ENCODE measurements around the gene SLC25A3. TPM values are rescaled to one million over a fixed set of nuclear protein-coding genes. Genes with fewer than 3 reads are reported as not detected.

The SLC25A3 gene
- total RNA-seq, 5 donors from 2014 or later (not counting 1 experiment from before 2014, with no cell fraction given): 256 to 438 (median 269) TPM

DNA sequence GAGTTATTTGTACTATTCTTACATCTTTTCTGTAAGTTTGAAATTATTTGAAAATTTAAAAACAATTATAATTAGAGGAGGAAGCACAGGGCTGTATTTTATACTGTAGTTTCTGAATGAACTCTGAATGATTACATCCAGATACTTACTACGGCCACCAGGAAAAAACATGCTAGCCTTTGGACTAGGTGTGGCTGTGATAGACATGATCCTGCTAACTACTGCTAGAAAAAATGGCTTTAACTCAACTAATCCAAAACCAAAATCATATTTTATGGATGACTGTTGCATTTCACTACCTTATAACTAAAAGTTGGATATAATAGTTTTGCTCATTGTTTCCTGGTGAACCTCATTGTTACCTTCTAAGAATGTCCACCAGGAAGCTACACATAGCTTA, 15.1 kb upstream of the SLC25A3 start:
- Mint-ChIP-seq H3K27me3 (no peaks in the 10 kb centered on the region), H3K27ac (no peak overlapping the region), H3K4me1 (no peaks in the 10 kb centered on the region), H3K36me3 (no peaks in the 10 kb centered on the region), H3K9me3 (no peaks in the 10 kb centered on the region), H3K4me3 (no peak overlapping the region)
- ATAC-seq (replicated peaks in 1 of 4): no peak
- ChIA-PET CTCF (interaction anchor here in 1 of 2 donors (0.6 kb wide), 1 partner anchor 14 kb away, joined by 4 read pairs; no protein-coding TSS in a partner anchor), POLR2A (no interaction called here)
- Histone ChIP-seq H3K27me3 (replicated peaks in 1 of 2; ENCODE audit: control insufficient read depth in 2 of 2, extremely low read depth in 1 of 2, insufficient read depth in 2 of 2, low read length in 1 of 2) (peaks cover 0 to 2% of the 10 kb centered on the region in 2 experiments), H3K4me3 (ENCODE audit: control insufficient read depth in 1 of 2, extremely low read depth in 1 of 2, low read length in 1 of 2) (no peak overlapping the region), H3K36me3 (ENCODE audit: control insufficient read depth in 2 of 2, extremely low read depth in 1 of 2, insufficient read depth in 1 of 2, low read length in 1 of 2) (no peaks in the 10 kb centered on the region), H3K4me1 (ENCODE audit: control insufficient read depth in 1 of 2, extremely low read depth in 1 of 2, insufficient read depth in 2 of 2, low read length in 2 of 2) (no peaks in the 10 kb centered on the region), H3K9me3 (no peaks in the 10 kb centered on the region), H3K27ac (ENCODE audit: low read length) (no peak overlapping the region)
- WGBS (ENCODE audit: insufficient coverage): no CpG with 5 or more reads among the region's 1 CpG
- no peak for DNase-seq

GRCh38 chr12:98578821-98579220, 14.7 kb upstream of the SLC25A3 start:
- no peak overlapping the region for H3K4me3 ChIP-seq (ENCODE audit: control insufficient read depth in 1 of 2, extremely low read depth in 1 of 2, low read length in 1 of 2)
- Mint-ChIP-seq H3K4me1 (no peaks in the 10 kb centered on the region), H3K27ac (no peak overlapping the region), H3K4me3 (no peak overlapping the region), H3K9me3 (no peaks in the 10 kb centered on the region), H3K27me3 (no peaks in the 10 kb centered on the region), H3K36me3 (no peaks in the 10 kb centered on the region)
- DNase-seq (no peak), ATAC-seq (replicated peaks in 1 of 4) (no peak)
- no peaks in the 10 kb centered on the region for H3K4me1 ChIP-seq (ENCODE audit: control insufficient read depth in 1 of 2, extremely low read depth in 1 of 2, insufficient read depth in 2 of 2, low read length in 2 of 2)
- ChIA-PET CTCF (interaction anchor here in 1 of 2 donors (0.6 kb wide), 1 partner anchor 15 kb away, joined by 4 read pairs; no protein-coding TSS in a partner anchor), POLR2A (no interaction called here)
- H3K9me3 ChIP-seq: no peaks in the 10 kb centered on the region
- no CpG with 5 or more reads among the region's 2 CpGs for WGBS (ENCODE audit: insufficient coverage)
- H3K36me3 ChIP-seq (ENCODE audit: control insufficient read depth in 2 of 2, extremely low read depth in 1 of 2, insufficient read depth in 1 of 2, low read length in 1 of 2): no peaks in the 10 kb centered on the region
- no peak overlapping the region for H3K27ac ChIP-seq (ENCODE audit: low read length)
- peaks cover 0 to 2% of the 10 kb centered on the region in 2 experiments for H3K27me3 ChIP-seq (replicated peaks in 1 of 2; ENCODE audit: control insufficient read depth in 2 of 2, extremely low read depth in 1 of 2, insufficient read depth in 2 of 2, low read length in 1 of 2)

DNA sequence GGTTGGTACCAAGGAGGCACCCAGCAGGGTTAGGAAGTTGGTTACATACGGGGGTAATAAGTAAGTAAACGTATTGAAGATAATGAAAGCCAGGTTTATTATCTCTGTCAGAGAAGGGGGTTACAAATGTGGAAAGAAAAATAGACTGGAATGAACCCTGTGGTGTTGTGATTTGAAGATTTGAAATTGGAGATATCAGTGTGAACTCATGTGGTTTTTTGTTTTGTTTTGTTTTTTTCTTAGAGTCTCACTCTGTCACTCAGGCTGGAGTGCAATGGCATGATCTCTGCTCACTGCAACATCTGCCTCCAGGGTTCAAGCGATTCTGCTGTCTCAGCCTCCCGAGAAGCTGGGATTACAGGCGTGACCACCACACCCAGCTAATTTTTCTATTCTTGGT, 14.1 kb upstream of the SLC25A3 start:
- 90% methylated on average over 5 of the region's 5 CpGs for WGBS (ENCODE audit: insufficient coverage)
- Histone ChIP-seq H3K9me3 (no peaks in the 10 kb centered on the region), H3K36me3 (ENCODE audit: control insufficient read depth in 2 of 2, extremely low read depth in 1 of 2, insufficient read depth in 1 of 2, low read length in 1 of 2) (no peaks in the 10 kb centered on the region), H3K27ac (ENCODE audit: low read length) (no peak overlapping the region), H3K27me3 (replicated peaks in 1 of 2; ENCODE audit: control insufficient read depth in 2 of 2, extremely low read depth in 1 of 2, insufficient read depth in 2 of 2, low read length in 1 of 2) (peaks cover 0 to 2% of the 10 kb centered on the region in 2 experiments), H3K4me1 (ENCODE audit: control insufficient read depth in 1 of 2, extremely low read depth in 1 of 2, insufficient read depth in 2 of 2, low read length in 2 of 2) (no peaks in the 10 kb centered on the region), H3K4me3 (ENCODE audit: control insufficient read depth in 1 of 2, extremely low read depth in 1 of 2, low read length in 1 of 2) (no peak overlapping the region)
- Mint-ChIP-seq H3K27ac (no peak overlapping the region), H3K27me3 (no peaks in the 10 kb centered on the region), H3K9me3 (no peaks in the 10 kb centered on the region), H3K36me3 (no peaks in the 10 kb centered on the region), H3K4me1 (no peaks in the 10 kb centered on the region), H3K4me3 (no peak overlapping the region)
- ATAC-seq (replicated peaks in 1 of 4): no peak
- DNase-seq: no peak
- CTCF ChIA-PET: no interaction called here
- POLR2A ChIA-PET: no interaction called here

GRCh38 chr12:98579835-98580234, 13.7 kb upstream of the SLC25A3 start:
- no peak overlapping the region for H3K4me3 ChIP-seq (ENCODE audit: control insufficient read depth in 1 of 2, extremely low read depth in 1 of 2, low read length in 1 of 2)
- Mint-ChIP-seq H3K4me1 (no peaks in the 10 kb centered on the region), H3K9me3 (no peaks in the 10 kb centered on the region), H3K27me3 (no peaks in the 10 kb centered on the region), H3K36me3 (no peaks in the 10 kb centered on the region), H3K4me3 (no peak overlapping the region), H3K27ac (no peak overlapping the region)
- no peak overlapping the region for H3K27ac ChIP-seq (ENCODE audit: low read length)
- H3K27me3 ChIP-seq (replicated peaks in 1 of 2; ENCODE audit: control insufficient read depth in 2 of 2, extremely low read depth in 1 of 2, insufficient read depth in 2 of 2, low read length in 1 of 2): peaks cover 0 to 2% of the 10 kb centered on the region in 2 experiments
- DNase-seq: no peak
- no peaks in the 10 kb centered on the region for H3K36me3 ChIP-seq (ENCODE audit: control insufficient read depth in 2 of 2, extremely low read depth in 1 of 2, insufficient read depth in 1 of 2, low read length in 1 of 2)
- ATAC-seq (replicated peaks in 1 of 4): no peak
- no peaks in the 10 kb centered on the region for H3K4me1 ChIP-seq (ENCODE audit: control insufficient read depth in 1 of 2, extremely low read depth in 1 of 2, insufficient read depth in 2 of 2, low read length in 2 of 2)
- ChIA-PET POLR2A (no interaction called here), CTCF (no interaction called here)
- no peaks in the 10 kb centered on the region for H3K9me3 ChIP-seq
- 90% methylated on average over 2 of the region's 3 CpGs for WGBS (ENCODE audit: insufficient coverage)

DNA sequence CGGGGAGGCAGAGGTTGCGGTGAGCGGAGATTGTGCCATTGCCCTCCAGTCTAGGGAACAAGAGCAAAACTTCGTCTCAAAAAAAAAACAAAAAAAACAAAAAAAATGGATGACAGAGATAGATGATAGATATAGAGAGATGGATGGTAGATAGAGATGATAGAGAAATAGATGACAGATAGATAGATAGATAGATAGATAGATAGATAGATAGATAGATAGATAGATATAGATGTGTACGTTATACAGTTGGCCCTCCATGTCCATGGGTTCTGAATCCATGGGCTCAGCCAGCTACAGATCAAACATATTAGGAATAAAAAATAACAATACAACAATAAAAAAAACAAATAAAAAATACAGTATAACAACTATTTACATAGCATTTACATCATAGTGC, 12.8 kb upstream of the SLC25A3 start:
- H3K36me3 ChIP-seq (ENCODE audit: control insufficient read depth in 2 of 2, extremely low read depth in 1 of 2, insufficient read depth in 1 of 2, low read length in 1 of 2): no peaks in the 10 kb centered on the region
- Mint-ChIP-seq H3K4me3 (no peak overlapping the region), H3K27ac (no peak overlapping the region), H3K4me1 (no peaks in the 10 kb centered on the region), H3K9me3 (no peaks in the 10 kb centered on the region), H3K36me3 (no peaks in the 10 kb centered on the region), H3K27me3 (no peaks in the 10 kb centered on the region)
- H3K4me3 ChIP-seq (ENCODE audit: control insufficient read depth in 1 of 2, extremely low read depth in 1 of 2, low read length in 1 of 2): no peak overlapping the region
- ATAC-seq (replicated peaks in 1 of 4) (no peak), DNase-seq (no peak)
- CTCF ChIA-PET: interaction anchor here in 1 of 2 donors (0.8 kb wide), 1 partner anchor 14 kb away, joined by 4 read pairs; no protein-coding TSS in a partner anchor
- no peak overlapping the region for H3K27ac ChIP-seq (ENCODE audit: low read length)
- POLR2A ChIA-PET: interaction anchor here in 1 of 2 donors (0.6 kb wide), 1 partner anchor 36 kb away, joined by 5 read pairs; no protein-coding TSS in a partner anchor
- H3K9me3 ChIP-seq: no peaks in the 10 kb centered on the region
- WGBS (ENCODE audit: insufficient coverage): 95% methylated on average over 4 of the region's 5 CpGs
- peaks cover 0 to 2% of the 10 kb centered on the region in 2 experiments for H3K27me3 ChIP-seq (replicated peaks in 1 of 2; ENCODE audit: control insufficient read depth in 2 of 2, extremely low read depth in 1 of 2, insufficient read depth in 2 of 2, low read length in 1 of 2)
- H3K4me1 ChIP-seq (ENCODE audit: control insufficient read depth in 1 of 2, extremely low read depth in 1 of 2, insufficient read depth in 2 of 2, low read length in 2 of 2): no peaks in the 10 kb centered on the region

GRCh38 chr12:98581101-98581500, 12.4 kb upstream of the SLC25A3 start:
- no peaks in the 10 kb centered on the region for H3K9me3 ChIP-seq
- H3K27me3 ChIP-seq (replicated peaks in 1 of 2; ENCODE audit: control insufficient read depth in 2 of 2, extremely low read depth in 1 of 2, insufficient read depth in 2 of 2, low read length in 1 of 2): peaks cover 0 to 2% of the 10 kb centered on the region in 2 experiments
- no peaks in the 10 kb centered on the region for H3K36me3 ChIP-seq (ENCODE audit: control insufficient read depth in 2 of 2, extremely low read depth in 1 of 2, insufficient read depth in 1 of 2, low read length in 1 of 2)
- no peak overlapping the region for H3K4me3 ChIP-seq (ENCODE audit: control insufficient read depth in 1 of 2, extremely low read depth in 1 of 2, low read length in 1 of 2)
- no peaks in the 10 kb centered on the region for H3K9me3 Mint-ChIP-seq
- H3K36me3 Mint-ChIP-seq: no peaks in the 10 kb centered on the region
- no CpG with 5 or more reads among the region's 1 CpG for WGBS (ENCODE audit: insufficient coverage)
- ATAC-seq (replicated peaks in 1 of 4) (no peak), DNase-seq (no peak)
- ChIA-PET CTCF (interaction anchor here in 1 of 2 donors (0.7 kb wide), 1 partner anchor 38 kb away, joined by 3 read pairs; no protein-coding TSS in a partner anchor), POLR2A (no interaction called here)
- H3K4me3 Mint-ChIP-seq: no peak overlapping the region
- no peaks in the 10 kb centered on the region for H3K27me3 Mint-ChIP-seq
- H3K4me1 Mint-ChIP-seq: no peaks in the 10 kb centered on the region
- H3K27ac Mint-ChIP-seq: no peak overlapping the region
- H3K27ac ChIP-seq (ENCODE audit: low read length): no peak overlapping the region
- H3K4me1 ChIP-seq (ENCODE audit: control insufficient read depth in 1 of 2, extremely low read depth in 1 of 2, insufficient read depth in 2 of 2, low read length in 2 of 2): no peaks in the 10 kb centered on the region

DNA sequence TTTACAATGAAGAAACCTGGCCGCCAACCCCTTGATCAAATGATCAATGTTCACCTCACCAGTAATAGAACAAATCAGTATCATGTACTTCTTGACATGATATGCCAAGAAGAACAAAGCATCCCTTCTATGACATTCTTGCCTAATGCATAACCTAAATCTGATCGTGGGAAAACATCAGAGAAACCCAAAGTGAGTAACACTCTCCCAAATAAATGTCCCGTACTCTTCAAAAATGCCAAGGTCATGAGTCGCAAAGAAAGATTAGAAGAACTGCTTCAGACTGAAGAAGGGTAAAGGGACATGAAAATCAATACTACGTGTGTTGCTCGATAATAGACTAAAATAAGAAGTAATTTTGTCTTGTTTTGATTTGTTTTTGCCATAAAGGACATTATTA, 11.4 kb upstream of the SLC25A3 start:
- Mint-ChIP-seq H3K27me3 (no peaks in the 10 kb centered on the region), H3K4me1 (no peaks in the 10 kb centered on the region)
- ATAC-seq (replicated peaks in 1 of 4): no peak

More for the DNA sequence above, 11.4 kb upstream of the SLC25A3 start:
- no peaks in the 10 kb centered on the region for H3K9me3 ChIP-seq
- 88% methylated on average over 3 of the region's 6 CpGs for WGBS (ENCODE audit: insufficient coverage)
- H3K27me3 ChIP-seq (replicated peaks in 1 of 2; ENCODE audit: control insufficient read depth in 2 of 2, extremely low read depth in 1 of 2, insufficient read depth in 2 of 2, low read length in 1 of 2): peaks cover 0 to 2% of the 10 kb centered on the region in 2 experiments
- H3K36me3 ChIP-seq (ENCODE audit: control insufficient read depth in 2 of 2, extremely low read depth in 1 of 2, insufficient read depth in 1 of 2, low read length in 1 of 2): no peaks in the 10 kb centered on the region
- no peak overlapping the region for H3K27ac ChIP-seq (ENCODE audit: low read length)
- ChIA-PET CTCF (no interaction called here), POLR2A (no interaction called here)
- H3K4me1 ChIP-seq (ENCODE audit: control insufficient read depth in 1 of 2, extremely low read depth in 1 of 2, insufficient read depth in 2 of 2, low read length in 2 of 2): no peaks in the 10 kb centered on the region
- DNase-seq: no peak
- Mint-ChIP-seq H3K9me3 (no peaks in the 10 kb centered on the region), H3K36me3 (no peaks in the 10 kb centered on the region), H3K4me3 (no peak overlapping the region), H3K27ac (no peak overlapping the region)
- H3K4me3 ChIP-seq (ENCODE audit: control insufficient read depth in 1 of 2, extremely low read depth in 1 of 2, low read length in 1 of 2): no peak overlapping the region

All from T-cell (primary cell).